H1 (cell line): ENCODE data around the gene ETNPPL.

ENCODE experiments used
- ASH2L ChIP-seq: fragments of 200-600, 300-600 bp; sonication (generic); IDR thresholded peaks from one replicate; pipeline ENCODE4 v1.7.1; 2017; ENCODE audit warnings: low read length
- CEBPB ChIP-seq: IDR thresholded peaks from 2 replicates; pipeline ENCODE4 v1.6.1; 2012; ENCODE audit warnings: low read depth, low read length
- CTCF ChIP-seq, 3 experiments: IDR thresholded peaks; 1 replicate in 2 of 3; 2 replicates in 1 of 3; pipeline versions ENCODE4 v1.5.1 to v1.6.1; 2011; ENCODE audit warnings: low read length in 3 of 3, mild to moderate bottlenecking in 3 of 3, inconsistent platforms in 2 of 3, low read depth in 1 of 3, moderate library complexity in 1 of 3; ENCODE audit not compliant: insufficient read depth in 1 of 3; ENCODE audit errors: control extremely low read depth in 1 of 3
- EP300 ChIP-seq, 2 experiments: IDR thresholded peaks; 1 replicate in 1 of 2; 2 replicates in 1 of 2; pipeline ENCODE4 v1.6.1; 2011 to 2012; ENCODE audit warnings: low read depth in 2 of 2, low read length in 2 of 2, mild to moderate bottlenecking in 2 of 2, borderline replicate concordance in 1 of 2, inconsistent platforms in 1 of 2, moderate library complexity in 1 of 2
- EZH2 ChIP-seq: fragments of 200-600 bp; sonication (generic); IDR thresholded peaks from 2 replicates; pipeline ENCODE4 v1.7.1; 2012; ENCODE audit warnings: low read depth, mild to moderate bottlenecking, moderate library complexity, low read length, inconsistent platforms; ENCODE audit not compliant: severe bottlenecking
- JUN ChIP-seq: IDR thresholded peaks from 2 replicates; pipeline ENCODE4 v1.6.1; 2011; ENCODE audit warnings: low read depth, mild to moderate bottlenecking, improper control_type of control experiment, low read length
- MAX ChIP-seq: IDR thresholded peaks from 2 replicates; pipeline ENCODE4 v1.6.1; 2012; ENCODE audit warnings: inconsistent platforms
- POLR2A ChIP-seq, 2 experiments: IDR thresholded peaks; 1 replicate in 1 of 2; 2 replicates in 1 of 2; pipeline ENCODE4 v1.6.1; 2011; ENCODE audit warnings: low read depth in 2 of 2, low read length in 2 of 2, mild to moderate bottlenecking in 2 of 2; ENCODE audit errors: control extremely low read depth in 1 of 2
- POLR2AphosphoS5 ChIP-seq: IDR thresholded peaks from 2 replicates; pipeline ENCODE4 v1.6.1; 2011; ENCODE audit warnings: low read depth, low read length
- RFX5 ChIP-seq: IDR thresholded peaks from 2 replicates; pipeline ENCODE4 v1.6.1; 2011; ENCODE audit warnings: low read depth, low read length, improper control_type of control experiment, borderline replicate concordance

GRCh38 chr4:108716340-108716739, 46.5 kb downstream of the ETNPPL start:
- TF ChIP-seq EZH2, result no peak
- no peak for TF ChIP-seq EP300 (IDR thresholded peaks at IDR 0.05; ENCODE audit: borderline replicate concordance in 1 of 2, low read depth in 2 of 2, low read length in 2 of 2)
- no peak for TF ChIP-seq CTCF (IDR thresholded peaks at IDR 0.05; ENCODE audit: control extremely low read depth in 1 of 3, insufficient read depth in 1 of 3, low read depth in 1 of 3, low read length in 3 of 3)
- no peak for TF ChIP-seq CEBPB
- no peak for TF ChIP-seq ASH2L
- no peak for TF ChIP-seq JUN
- no peak for TF ChIP-seq POLR2A (IDR thresholded peaks at IDR 0.05; ENCODE audit: control extremely low read depth in 1 of 2, low read depth in 2 of 2, low read length in 2 of 2)
- no peak for TF ChIP-seq MAX
- no peak for TF ChIP-seq POLR2AphosphoS5
- no peak for TF ChIP-seq RFX5
